H1 (cell line): ENCODE measurements around the gene FMOD.

Experiments
- RXRA ChIP-seq: IDR thresholded peaks from 2 replicates; pipeline ENCODE4 v1.6.1; 2011; ENCODE audit warnings: low read depth, mild to moderate bottlenecking, low read length, moderate library complexity; ENCODE audit not compliant: insufficient read depth
- SIRT6 ChIP-seq: IDR thresholded peaks from one replicate; pipeline ENCODE4 v1.7.1; 2012; ENCODE audit warnings: low read length, inconsistent platforms

GRCh38 chr1:203304919-203305808, 45.8 kb downstream of the FMOD start, which contains the start of gene BTG2:
- TF ChIP-seq RXRA = no peak
- TF ChIP-seq SIRT6 = no peak
